Measurements from ENCODE around the gene TAF4.

DNA sequence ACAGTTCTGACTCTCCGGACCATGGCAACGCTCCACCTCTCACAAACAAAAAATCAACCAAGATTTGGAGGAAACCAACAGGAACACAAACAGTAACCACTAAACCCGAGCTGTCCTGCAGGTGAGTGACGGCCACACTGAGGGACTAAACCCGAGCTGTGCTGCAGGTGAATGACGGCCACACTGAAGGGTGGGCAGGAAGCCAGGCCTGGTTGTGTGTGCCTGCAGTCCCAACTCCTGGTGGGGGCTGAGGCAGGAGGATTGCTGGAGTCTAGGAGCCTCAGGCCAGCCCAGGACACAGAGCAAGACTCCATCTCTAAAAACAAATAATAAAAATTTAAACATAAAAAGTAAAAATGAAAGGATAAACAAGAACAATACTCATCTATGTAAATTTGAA is 80.6 kb downstream of the TAF4 start:
- TF ChIP-seq CTCF (IDR thresholded peaks at IDR 0.05): no peak
- TF ChIP-seq POLR2AphosphoS5 (IDR thresholded peaks at IDR 0.05): no peak
